IPS-11a (cell line): Measurements from ENCODE around the gene CISTR.

Experiments
- H3K4me3 ChIP-seq: one replicate; pipeline ENCODE4 v1.5.1; 2013; ENCODE audit warnings: low read depth, low read length, control low read depth

CISTR gene

GRCh38 chr12:53744130-53744441, 7.7 kb downstream of the CISTR start:
- no peak overlapping the region for H3K4me3 ChIP-seq

DNA sequence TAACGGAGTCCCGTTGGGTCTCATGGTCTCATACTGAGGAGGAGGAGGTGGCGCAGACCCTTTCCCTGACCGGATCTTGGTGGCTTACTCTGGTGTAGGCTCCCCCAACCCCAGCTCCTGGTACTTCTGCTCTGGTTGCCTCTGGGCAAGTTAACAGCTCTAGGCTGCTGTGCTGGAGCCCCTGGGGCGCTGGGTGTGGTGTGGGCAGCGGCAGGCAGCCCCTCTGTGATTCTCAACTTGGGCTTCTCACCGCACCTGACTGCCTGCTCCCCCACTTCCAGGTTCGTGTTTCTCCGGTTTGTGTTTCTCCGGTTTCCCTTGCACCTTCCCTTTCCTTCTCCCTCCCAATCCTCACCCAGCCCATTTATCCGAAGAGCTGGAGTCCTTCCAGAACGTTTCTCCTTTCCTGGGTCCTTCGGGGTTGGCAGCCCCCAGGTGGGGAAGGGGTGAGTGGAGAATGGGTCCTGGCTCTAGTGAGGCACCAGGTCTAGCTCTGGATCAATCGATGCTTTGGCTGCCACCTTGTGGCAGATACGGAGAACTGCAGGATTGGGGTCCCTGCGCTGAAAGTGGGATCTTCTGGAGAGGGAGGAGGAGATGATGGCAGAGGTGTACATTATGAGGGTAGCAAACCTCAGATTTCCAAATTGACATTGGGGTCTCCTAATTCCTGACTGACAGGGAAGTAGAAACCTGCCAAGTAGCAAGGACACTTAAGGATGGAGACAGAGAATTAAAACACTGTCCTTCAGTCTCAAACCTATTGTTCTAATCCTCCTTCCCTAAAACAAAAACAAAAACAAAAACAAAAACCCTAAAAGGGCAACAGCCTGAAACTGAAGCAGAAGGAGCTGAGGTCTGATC, 8.3 kb downstream of the CISTR start:
- no peak overlapping the region for H3K4me3 ChIP-seq

- H3K4me3 ChIP-seq, result no peak overlapping the region
These were observed 11.7 kb downstream of the CISTR start for GRCh38 chr12:53740130-53740491.

DNA sequence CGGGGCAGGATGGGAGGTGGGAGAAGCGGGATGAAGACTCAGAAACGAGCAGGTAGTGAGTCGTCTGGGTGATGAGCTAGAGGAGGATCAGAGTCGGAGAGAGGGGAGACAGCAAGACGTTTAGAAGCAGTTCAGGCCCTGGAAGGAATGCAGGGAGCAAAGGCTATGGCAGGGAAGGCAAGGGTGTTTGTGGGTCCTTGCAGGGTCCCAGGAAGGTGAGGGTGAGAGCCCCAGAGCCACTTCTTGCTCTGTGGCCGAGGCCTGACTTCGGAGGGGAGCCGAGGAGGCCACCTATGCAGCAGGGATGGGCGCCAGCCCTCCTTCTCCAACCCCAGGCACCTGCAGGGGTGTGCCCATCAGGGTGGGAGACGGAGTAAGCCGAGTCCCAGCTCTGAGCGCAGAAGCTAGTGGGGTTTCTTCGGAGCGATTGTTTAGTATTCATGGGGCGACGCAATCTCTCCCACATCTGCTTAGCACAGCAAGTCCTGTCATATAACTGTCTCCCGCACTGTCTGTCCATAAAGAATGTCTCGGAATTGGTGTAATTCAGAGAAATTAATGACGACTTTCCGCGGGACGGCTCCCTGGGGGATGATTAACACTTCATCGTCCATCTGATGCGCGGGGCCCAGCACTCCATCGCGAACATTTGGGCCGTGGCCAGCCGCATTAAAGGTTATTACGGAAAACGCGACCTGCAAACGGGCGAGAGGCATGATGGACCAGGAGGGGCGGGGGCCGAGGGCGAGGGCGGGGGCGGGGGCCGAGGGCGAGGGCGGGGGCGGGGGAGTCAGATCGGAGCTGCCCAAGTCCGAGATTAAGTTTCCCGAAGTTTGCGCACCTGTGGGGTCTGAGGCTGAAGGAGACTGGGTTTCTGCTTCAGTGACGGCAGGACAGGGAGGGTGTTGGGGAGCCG, 12.3 kb downstream of the CISTR start:
- H3K4me3 ChIP-seq, result peak overlapping the region; percentile 14

- H3K4me3 ChIP-seq, result peak overlapping the region; percentile 69
These were observed 13.2 kb downstream of the CISTR start for GRCh38 chr12:53738406-53739213.

GRCh38 chr12:53737951-53738405, 13.8 kb downstream of the CISTR start:
- peak overlapping the region; percentile 69 for H3K4me3 ChIP-seq

GRCh38 chr12:53737093-53737808, 14.5 kb downstream of the CISTR start:
- no peak overlapping the region for H3K4me3 ChIP-seq

GRCh38 chr12:53736592-53736991, 15.2 kb downstream of the CISTR start:
- no peak overlapping the region for H3K4me3 ChIP-seq

- no peak overlapping the region for H3K4me3 ChIP-seq
These were observed 16.2 kb downstream of the CISTR start for GRCh38 chr12:53735556-53735955.

DNA sequence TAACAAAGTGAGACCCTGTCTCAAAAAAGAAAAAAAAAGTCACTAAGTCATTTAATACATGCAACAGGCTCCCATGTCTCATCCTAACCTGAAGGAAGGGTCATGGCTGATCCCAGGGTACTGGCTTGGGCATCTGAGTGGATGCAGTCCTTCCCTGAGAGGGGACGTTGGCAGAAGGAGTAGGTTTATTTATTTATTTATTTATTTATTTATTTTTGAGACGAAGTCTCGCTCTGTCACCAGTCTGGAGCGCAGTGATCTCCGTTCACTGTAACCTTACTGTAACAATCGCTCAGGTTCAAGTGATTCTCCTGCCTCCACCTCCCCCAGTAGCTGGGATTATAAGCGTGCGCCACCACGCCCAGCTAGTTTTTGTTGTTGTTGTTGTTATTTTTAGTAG, 17.4 kb downstream of the CISTR start:
- no peak overlapping the region for H3K4me3 ChIP-seq

GRCh38 chr12:53733807-53734200, 18.0 kb downstream of the CISTR start:
- H3K4me3 ChIP-seq, result no peak overlapping the region

DNA sequence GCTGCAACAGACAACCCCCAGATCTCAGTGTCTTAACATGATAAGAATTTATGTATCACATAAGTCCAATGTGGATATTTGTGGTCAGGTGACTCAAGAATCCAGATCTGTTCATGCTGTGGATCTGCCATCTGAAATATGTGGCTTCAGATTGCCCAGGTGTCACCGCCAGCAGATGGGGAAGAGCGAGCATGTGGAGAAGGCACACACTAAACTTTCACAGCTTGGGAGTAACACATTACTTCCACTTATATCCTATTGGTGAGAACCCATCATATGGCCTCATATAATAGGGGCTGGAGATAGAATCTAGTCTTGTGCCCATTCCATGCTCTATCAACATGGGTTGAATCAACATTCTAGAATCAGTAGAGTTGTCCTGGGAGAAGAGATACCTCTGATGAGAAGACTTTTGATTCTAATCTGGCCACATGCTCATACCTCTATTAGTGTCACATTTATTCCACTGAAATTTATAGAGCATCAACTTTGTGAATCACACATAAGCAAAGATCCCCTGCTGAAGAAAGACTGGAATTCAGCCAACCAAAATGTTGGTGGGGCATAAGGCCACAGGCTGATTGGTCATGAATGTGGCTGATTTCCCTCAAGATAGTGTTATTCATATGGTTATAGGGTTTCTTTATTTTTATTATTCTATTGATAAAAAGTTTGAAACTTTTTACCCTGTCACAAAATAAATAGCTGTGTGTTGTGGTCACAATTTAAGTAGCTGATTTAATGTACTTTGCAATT, 18.6 kb downstream of the CISTR start:
- H3K4me3 ChIP-seq, result no peak overlapping the region

DNA sequence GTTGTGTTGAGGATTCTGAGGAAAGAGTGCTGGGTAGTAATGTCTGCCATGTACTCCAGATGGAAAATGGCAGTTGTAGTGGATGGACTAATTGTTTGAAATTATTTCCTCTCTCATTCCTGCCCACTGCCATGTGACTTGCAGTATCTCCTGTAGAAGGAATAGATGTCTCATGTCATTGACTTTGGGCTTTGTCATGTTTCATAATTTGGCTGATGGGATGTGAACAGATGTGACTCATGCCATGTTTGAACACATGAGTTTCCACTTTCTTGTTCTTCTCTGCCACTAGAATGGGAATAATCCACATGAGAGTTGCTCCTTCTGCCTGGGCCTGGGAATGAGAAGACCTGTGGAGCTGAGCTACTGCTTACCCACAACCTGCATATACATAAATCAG, 22.1 kb downstream of the CISTR start:
- no peak overlapping the region for H3K4me3 ChIP-seq

DNA sequence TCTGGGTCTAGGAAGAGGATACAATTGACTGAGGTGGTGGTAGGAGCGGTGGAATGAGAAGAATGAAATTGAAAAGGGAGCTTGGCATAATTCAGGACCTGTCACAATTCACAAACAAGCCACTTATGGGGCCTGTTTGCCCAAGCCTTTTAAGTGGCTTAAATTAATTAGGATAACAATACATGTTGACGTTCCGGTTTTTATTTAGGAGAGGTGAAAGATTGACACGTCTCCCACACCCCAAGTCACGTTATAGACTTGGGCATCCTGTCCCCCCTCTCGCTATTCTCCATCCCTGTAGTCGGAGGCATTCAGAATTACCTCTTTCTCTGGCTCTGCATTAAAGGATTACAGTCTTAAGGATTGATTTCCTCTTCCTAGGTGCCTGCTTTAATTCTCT, 23.6 kb downstream of the CISTR start:
- H3K4me3 ChIP-seq, result peak overlapping the region; percentile 77

GRCh38 chr12:53727310-53728041, 24.3 kb downstream of the CISTR start, which contains the start of gene CALCOCO1:
CALCOCO1 (minus strand) TSS chr12:53727452; CDS start chr12:53725242, 2,210 bp downstream.
- peak within 1 kb of the TSS; percentile 77 for H3K4me3 ChIP-seq

- peak overlapping the region; percentile 77 for H3K4me3 ChIP-seq
These were observed 24.9 kb downstream of the CISTR start for GRCh38 chr12:53726946-53727309.

GRCh38 chr12:53726341-53726740, 25.4 kb downstream of the CISTR start:
- H3K4me3 ChIP-seq, result no peak overlapping the region

DNA sequence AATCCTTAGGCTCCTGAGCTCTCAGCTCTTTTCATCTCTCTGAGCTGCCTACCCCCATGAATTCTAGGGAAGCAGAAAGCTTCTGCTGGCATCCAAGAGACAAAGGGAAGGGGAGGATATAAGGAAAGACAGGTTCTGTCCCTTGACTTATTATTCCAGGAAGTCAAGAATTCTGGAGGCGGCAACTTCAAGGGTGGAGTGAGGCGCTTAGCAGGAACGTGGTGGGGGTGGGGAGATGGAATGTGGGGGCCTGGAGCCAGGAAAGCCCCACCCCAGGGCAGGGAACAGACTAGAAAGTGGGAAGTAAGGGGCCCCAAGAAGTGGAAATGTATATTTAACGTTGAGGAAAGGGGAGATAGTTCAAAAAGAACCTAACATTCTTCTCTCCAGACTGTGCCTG, 26.0 kb downstream of the CISTR start:
- H3K4me3 ChIP-seq, result no peak overlapping the region

DNA sequence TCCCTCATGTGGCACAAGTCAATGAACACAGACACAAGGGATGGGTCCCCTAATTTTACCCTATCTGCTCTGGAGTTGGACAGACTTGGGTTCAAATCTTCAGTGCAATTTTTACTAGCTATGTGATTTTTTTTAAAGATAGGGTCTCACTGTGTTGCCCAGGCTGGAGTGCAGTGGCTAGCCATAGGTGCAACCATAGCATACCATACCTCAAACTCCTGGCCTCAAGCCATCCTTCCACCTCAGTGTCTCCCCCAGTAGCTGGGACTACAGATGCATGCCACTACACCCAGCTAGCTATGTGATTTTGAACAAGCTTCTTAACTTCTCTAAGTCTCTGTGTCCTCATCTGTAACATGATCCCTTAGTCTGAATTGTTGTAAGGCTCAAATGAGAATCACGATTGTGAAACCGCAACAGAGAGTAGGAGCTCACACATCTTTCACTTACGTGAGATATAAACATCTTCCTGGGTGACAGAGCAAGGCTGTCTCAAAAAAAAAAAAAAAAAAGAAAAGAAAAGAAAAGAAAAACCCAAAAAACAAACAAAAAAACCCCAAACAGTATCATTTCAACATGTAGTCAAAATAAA, 29.2 kb downstream of the CISTR start:
- no peak overlapping the region for H3K4me3 ChIP-seq
